Brain microvascular endothelial cell (primary cell): ENCODE data around the gene RECQL5.

Experiments
- DNase-seq: peaks from one replicate; pipeline ENCODE4 v3.0.0-alpha.2; 2020
- H3K27ac ChIP-seq: fragments of 250-450 bp; sonication (Bioruptor Pico); 2 replicates; pipeline ENCODE4 v1.5.1; 2020; ENCODE audit warnings: mild to moderate bottlenecking, moderate library complexity
- H3K27me3 ChIP-seq: fragments of 250-450 bp; sonication (Bioruptor Pico); replicated peaks from 2 replicates; pipeline ENCODE4 v1.5.1; 2020; ENCODE audit warnings: mild to moderate bottlenecking
- H3K36me3 ChIP-seq: fragments of 250-450 bp; sonication (Bioruptor Pico); replicated peaks from 2 replicates; pipeline ENCODE4 v1.5.1; 2020; ENCODE audit warnings: mild to moderate bottlenecking
- H3K4me3 ChIP-seq: 2 replicates; pipeline ENCODE4 v1.5.1; 2011; ENCODE audit warnings: low read depth, mild to moderate bottlenecking, control low read depth, low read length, moderate library complexity
- in situ Hi-C: cut with HindIII; loops from 2 replicates; pipeline ENCODE4 v1.10.0; 2017; ENCODE audit warnings: low sequenced_read_pairs, low pct_ligation_motif_present
- TF ChIP-seq, protein P1 (sequence below): IDR thresholded peaks from 2 replicates; pipeline ENCODE4 v1.5.1; 2011; ENCODE audit warnings: low read depth, mild to moderate bottlenecking, moderate library complexity, low read length, control low read depth, inconsistent platforms; ENCODE audit errors: missing control alignments

Gene RECQL5

DNA sequence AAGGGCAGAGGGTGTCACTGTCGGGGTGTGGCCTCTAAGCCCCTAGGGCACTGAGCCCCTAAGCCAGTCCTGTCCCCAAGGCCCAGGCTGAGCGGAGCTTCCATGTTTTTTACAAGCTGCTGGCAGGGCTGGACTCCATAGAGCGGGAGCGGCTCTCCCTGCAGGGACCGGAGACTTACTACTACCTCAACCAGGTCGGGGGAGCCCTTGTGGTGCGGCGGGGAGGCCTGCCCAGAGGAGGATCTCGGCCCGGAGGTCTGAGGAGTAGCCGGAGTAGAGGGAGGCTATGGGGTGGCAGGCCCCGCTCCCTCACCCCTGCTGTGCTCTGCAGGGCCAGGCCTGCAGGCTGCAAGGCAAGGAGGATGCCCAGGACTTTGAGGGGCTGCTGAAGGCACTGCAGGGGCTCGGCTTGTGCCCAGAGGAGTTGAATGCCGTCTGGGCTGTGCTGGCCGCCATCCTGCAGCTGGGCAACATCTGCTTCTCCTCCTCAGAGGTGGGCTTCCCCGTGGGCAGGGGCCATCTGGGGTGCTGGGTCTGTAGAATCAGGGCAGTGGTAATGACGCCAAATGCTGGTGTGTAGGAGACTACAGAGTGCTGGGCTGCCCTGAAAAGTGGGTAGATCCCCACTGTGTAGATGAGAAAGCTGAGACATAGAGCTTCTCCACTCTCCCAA is 74.5 kb downstream of the RECQL5 start:
- Histone ChIP-seq H3K27me3 (peaks cover 9% of the 10 kb centered on the region), H3K27ac (no peak overlapping the region), H3K4me3 (no peak overlapping the region), H3K36me3 (no peaks in the 10 kb centered on the region)
- TF ChIP-seq, protein P1, sequence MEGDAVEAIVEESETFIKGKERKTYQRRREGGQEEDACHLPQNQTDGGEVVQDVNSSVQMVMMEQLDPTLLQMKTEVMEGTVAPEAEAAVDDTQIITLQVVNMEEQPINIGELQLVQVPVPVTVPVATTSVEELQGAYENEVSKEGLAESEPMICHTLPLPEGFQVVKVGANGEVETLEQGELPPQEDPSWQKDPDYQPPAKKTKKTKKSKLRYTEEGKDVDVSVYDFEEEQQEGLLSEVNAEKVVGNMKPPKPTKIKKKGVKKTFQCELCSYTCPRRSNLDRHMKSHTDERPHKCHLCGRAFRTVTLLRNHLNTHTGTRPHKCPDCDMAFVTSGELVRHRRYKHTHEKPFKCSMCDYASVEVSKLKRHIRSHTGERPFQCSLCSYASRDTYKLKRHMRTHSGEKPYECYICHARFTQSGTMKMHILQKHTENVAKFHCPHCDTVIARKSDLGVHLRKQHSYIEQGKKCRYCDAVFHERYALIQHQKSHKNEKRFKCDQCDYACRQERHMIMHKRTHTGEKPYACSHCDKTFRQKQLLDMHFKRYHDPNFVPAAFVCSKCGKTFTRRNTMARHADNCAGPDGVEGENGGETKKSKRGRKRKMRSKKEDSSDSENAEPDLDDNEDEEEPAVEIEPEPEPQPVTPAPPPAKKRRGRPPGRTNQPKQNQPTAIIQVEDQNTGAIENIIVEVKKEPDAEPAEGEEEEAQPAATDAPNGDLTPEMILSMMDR: no peak
- no peak for DNase-seq
- in situ Hi-C loops: no loop called here

DNA sequence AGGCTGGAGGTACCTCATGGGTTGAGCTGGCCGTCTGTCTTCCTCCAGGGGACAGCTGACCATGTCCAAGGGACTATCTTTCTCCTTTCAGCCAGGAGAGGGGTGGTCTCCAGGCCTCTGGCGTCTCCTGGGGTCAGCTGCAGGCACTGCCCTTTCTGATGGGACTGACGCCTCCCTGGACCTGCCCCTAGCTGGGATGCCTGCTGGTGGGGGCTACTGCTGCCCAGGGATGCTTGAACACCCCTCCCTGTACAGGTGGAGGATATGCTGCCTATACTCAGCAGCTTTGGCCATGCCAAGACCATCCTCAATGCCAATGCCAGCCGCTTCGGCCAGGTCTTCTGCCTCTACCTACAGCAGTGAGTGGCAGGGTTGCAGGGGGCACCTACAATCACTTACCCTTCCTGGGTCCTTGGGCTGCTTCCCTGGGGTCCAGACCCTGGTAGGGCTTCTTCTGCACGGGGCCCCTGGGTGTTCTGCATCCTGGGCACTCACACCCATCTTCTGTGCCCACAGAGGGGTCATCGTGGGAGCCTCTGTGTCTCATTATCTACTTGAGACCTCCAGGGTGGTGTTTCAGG is 75.1 kb downstream of the RECQL5 start:
- Histone ChIP-seq H3K4me3 (no peak overlapping the region), H3K27ac (no peak overlapping the region), H3K36me3 (no peaks in the 10 kb centered on the region), H3K27me3 (peaks cover 15% of the 10 kb centered on the region)
- no peak for DNase-seq
- TF ChIP-seq, protein P1: no peak
- in situ Hi-C loops: no loop called here

DNA sequence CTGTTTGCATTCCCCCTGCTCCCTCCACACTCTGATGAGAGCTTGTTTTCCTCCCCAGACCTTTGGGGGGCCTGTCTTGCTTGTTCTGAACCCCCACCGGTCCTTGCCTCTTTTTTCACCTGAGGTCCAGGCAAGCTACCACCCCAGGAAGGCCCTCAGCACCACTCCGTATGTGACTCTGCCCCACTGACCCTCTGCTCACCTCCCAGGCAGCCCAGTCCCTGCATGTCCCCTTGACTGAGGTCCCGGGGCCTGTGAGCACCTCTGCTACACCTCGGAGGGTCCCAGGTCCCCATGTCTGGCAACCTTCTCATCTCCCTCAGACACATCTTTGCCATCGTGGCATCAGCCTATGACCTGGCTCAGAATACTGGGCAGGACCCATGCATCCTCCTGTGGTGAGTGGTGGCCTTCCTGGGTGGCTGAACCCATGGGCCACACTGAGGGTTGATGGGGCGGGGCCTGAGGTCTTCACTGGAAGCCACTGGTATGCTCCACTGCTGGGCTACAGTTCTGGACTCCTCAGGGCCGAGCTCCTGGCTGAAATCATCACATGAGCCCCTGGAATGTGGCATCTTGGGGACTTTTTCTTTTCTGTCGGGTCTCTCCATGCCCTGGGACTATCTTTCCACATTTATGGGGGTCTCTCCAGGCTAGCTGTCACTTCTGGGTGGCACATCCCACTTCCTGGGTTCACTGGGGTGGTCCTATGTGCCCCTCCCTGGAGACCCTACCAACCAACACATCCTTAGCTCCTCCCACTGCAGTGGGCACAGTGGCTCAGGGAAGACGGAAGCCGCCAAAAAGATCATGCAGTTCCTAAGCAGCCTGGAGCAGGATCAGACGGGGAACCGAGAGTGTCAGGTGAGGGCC is 75.9 kb downstream of the RECQL5 start:
- no peak overlapping the region for H3K27ac ChIP-seq
- no peak overlapping the region for H3K4me3 ChIP-seq
- in situ Hi-C loops: no loop called here
- DNase-seq: no peak
- H3K27me3 ChIP-seq: peaks cover 15% of the 10 kb centered on the region
- H3K36me3 ChIP-seq: no peaks in the 10 kb centered on the region
- TF ChIP-seq, protein P1: no peak

DNA sequence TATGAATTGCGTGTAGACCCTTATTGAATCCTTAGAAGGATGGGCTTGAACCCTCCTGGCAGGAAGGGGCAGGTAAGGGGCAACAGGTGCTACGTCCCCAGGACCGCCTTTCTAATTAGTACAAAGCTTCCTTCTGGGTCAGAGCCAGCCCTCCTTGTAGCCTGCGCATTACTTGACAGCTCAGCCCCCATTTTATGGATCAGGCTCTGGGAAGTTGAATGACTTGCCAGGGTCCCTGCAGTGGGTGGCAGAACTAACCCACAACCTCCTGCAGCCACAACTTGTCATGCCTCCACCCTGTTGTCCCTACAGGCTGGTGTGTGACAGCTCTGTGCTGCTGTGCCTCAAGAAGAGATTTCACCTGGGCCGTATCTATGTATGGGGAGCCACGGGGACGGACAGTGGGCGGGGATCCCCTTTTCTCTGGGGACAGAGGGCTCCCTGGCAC is 76.6 kb downstream of the RECQL5 start:
- H3K4me3 ChIP-seq: no peak overlapping the region
- TF ChIP-seq, protein P1: no peak
- no peak overlapping the region for H3K27ac ChIP-seq
- in situ Hi-C loops: no loop called here
- no peak for DNase-seq
- peaks cover 15% of the 10 kb centered on the region for H3K27me3 ChIP-seq
- H3K36me3 ChIP-seq: no peaks in the 10 kb centered on the region

DNA sequence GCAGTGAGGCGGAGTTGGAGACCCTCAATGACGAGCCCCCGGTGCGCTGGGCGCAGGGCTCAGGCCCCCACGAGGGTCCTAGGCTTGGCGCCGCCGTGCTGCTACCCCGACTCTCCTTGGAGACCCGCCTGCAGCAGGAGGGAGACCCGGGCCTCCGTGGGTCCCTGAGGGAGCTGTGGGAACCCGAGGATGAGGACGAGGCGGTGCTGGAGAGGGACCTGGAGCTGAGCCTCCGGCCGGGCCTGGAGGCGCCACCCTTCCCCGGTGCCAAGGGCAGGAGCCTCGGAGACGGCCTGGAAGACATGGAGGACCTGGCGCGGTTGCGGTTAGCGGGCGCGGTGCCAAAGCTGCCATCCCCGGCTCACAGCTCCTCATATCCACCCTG is 77.0 kb downstream of the RECQL5 start:
- no peak overlapping the region for H3K4me3 ChIP-seq
- TF ChIP-seq, protein P1: no peak
- DNase-seq: no peak
- H3K36me3 ChIP-seq: no peaks in the 10 kb centered on the region
- peaks cover 15% of the 10 kb centered on the region for H3K27me3 ChIP-seq
- in situ Hi-C loops: no loop called here
- no peak overlapping the region for H3K27ac ChIP-seq
